Epithelial cell of esophagus (primary cell): ENCODE measurements around the gene PTK6.

ENCODE experiments used
- DNase-seq: peaks from one replicate; pipeline ENCODE4 v3.0.0; 2010; ENCODE audit warnings: low read depth
- H3K4me3 ChIP-seq: 2 replicates; pipeline ENCODE4 v1.5.1; 2011; ENCODE audit warnings: mild to moderate bottlenecking, low read length, control low read depth
- TF ChIP-seq, protein P1 (sequence below): IDR thresholded peaks from 2 replicates; pipeline ENCODE4 v1.5.1; 2011; ENCODE audit warnings: low read depth, mild to moderate bottlenecking, low read length, control low read depth, inconsistent platforms; ENCODE audit not compliant: insufficient read depth; ENCODE audit errors: missing control alignments

PTK6 gene

DNA sequence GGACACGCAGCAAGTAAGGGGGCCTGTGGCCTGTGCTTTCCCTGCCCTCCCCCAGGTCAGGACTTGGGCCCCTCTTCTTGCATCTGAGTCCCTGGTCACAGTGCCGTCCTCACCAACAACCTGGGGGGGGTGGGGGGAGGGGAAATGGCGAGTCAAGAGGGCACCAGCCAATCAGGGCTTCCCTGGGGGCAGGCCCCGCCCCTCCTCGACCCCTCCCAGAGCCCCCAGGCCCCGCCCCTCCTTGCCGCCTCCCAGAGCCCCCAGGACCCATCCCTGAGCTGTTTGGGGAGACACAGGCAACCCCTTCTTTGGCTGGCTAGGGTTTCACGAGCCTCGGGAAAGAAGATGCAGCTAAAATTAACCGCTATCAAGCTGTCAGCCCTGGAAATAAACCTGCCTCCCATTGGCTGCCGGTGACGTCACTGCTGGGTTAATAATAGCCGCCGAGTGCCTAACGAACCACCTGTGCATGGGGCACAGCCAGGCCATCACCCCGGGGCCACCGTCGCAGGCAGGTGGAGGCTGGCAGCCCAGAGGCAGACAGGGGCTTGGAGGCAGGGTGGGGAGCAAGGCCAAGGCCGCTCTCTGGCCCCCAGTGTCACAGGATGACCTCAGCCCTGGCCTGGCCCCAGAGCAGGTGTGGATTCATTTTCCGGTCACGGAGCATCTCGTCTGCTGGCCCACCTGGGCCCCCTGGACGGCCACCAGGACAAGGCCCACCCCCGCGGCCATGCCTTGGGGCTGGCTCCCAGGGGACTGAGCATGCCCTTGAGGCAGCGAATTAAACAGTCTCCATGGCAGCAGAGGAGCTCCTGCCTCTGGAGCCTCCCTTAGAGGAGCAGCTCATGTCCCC is 35.1 kb downstream of the PTK6 start:
- DNase-seq, result peak; percentile 26
- TF ChIP-seq, protein P1, sequence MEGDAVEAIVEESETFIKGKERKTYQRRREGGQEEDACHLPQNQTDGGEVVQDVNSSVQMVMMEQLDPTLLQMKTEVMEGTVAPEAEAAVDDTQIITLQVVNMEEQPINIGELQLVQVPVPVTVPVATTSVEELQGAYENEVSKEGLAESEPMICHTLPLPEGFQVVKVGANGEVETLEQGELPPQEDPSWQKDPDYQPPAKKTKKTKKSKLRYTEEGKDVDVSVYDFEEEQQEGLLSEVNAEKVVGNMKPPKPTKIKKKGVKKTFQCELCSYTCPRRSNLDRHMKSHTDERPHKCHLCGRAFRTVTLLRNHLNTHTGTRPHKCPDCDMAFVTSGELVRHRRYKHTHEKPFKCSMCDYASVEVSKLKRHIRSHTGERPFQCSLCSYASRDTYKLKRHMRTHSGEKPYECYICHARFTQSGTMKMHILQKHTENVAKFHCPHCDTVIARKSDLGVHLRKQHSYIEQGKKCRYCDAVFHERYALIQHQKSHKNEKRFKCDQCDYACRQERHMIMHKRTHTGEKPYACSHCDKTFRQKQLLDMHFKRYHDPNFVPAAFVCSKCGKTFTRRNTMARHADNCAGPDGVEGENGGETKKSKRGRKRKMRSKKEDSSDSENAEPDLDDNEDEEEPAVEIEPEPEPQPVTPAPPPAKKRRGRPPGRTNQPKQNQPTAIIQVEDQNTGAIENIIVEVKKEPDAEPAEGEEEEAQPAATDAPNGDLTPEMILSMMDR, result no peak
- H3K4me3 ChIP-seq, result no peak overlapping the region

DNA sequence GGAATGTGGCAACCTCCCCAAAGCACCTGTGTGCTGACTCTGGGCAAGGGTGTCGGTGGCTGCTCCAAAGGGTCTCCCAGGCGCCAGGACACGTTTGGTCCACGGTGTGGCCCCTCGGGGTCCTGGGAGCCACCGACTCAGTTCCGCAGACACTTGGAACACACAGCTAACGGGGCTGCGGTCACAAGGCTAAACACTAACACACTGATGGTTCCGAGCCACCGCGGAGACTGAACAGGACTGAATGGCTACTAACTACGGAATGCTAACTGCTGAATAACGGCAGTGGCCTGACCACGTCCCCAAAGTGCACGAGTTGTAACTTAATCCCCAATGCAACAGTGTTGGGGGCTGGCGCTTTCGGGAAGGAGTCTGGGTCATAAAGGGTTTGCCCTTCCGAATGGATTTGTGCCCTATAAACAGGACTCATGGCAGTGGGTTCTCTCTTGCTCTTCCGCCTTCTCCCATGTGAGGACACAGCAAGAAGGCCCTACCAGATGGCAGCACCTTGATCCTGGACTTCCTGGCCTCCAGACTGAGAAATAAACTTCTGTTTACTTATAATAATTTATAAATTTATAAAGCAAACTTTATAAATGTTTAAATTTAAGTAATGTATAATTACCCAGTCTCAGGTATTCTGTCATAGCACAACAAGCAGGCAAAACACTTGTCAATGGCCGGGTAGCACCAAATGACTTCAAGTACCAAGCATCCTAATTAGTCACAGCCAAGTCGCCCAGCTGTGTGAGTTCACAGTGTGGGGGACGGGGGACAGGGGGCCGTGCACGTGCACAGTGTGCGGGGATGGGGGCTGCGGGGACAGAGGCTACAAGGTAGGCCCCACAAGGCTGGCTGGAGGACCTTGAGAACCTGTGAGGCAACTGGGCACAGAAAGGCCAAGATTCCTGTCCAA is 36.0 kb downstream of the PTK6 start:
- no peak for DNase-seq

DNA sequence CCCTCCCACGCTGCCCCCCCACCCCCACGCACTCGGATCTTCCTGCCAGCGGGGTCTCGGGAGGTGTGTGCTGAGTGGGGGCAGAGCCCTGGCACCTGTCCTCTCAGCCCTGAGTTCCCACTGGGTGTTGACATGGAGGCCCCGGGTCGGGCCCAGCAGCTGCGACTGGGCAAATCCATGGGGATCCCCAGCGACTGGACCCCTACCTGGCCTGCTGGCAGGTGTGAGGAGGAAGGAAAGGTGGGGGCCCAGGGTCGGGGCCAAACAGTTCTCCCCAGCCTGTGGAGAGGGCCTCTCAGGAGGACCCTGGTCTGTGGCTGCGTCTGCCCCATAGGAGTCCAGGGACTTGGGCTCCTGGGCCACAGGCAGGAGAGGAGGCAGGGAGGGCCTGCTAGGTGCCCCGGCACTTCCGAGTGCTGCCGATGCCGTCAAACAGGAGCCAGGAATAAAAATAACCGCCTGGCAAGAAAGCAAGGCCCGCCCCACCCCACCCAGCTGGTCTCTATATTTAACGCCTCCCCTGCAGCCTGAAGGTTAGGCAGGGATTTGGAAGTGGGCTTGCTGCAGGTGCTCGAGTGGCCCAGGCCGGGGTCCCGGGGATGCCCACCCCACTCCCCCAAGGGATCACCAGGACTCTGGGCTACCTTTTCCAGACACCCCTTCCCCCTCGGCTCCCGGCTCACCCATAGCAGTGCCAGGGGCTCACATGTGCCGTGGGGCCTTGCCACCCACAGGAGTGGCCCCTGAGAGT is 36.9 kb downstream of the PTK6 start:
- no peak for DNase-seq
- no peak overlapping the region for H3K4me3 ChIP-seq
- TF ChIP-seq, protein P1, result no peak

More for the DNA sequence above, 36.0 kb downstream of the PTK6 start:
- TF ChIP-seq, protein P1, result no peak
- no peak overlapping the region for H3K4me3 ChIP-seq

DNA sequence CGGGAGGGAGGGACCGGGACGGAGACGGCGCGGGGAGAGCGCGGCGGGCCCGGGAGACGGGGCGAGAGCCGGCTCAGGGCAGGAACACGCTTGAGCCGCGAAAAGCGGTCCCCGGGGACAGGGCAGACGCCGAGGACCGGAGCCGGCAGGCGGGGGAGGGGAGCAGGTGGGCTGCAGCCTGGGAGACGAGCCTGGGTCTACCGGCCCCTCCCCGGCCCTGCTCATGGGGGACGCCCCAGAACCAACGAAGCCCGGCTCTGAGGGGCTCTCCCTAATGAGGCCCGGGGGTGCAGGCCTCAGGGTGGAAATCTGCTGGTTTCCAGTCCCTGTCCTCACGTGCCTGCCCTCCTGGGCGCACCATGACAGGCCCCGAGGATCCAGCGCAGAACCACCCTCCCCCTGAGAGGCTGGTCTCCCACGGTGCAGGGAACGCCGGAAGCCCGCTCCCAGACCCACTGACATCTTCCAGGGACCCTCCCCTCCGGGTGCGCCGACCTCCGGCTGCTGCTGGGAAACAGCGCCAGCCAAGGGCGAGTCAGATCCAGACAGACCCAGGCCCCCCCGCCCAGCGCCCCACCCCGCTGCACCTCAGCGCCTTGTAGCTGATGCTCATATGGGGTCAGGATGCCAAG is 37.7 kb downstream of the PTK6 start:
- TF ChIP-seq, protein P1, result no peak
- no peak for DNase-seq
- no peak overlapping the region for H3K4me3 ChIP-seq

DNA sequence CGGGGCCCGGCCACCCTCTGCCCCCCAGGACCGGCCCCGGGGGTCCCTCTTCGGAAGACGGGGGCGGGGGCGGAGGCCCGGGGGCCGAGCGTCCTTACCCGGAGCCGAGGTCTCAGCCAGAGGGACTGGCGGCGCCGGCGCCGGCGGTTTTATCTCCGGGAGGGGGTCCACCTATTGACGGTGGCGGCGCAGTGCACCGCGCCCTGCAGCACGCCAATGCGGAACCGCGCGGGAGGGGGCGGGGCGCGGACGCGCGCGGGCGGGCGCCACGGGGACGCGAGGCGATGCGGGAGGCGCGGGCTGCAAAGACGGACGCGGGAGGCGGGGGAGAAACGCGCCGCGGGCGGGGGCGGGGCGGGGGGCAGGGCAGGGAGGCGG is 38.2 kb downstream of the PTK6 start, which contains the start of gene EEF1A2:
EEF1A2 (minus strand) TSS at position 124 of the 378 bp plus-strand sequence. CDS start 1,320 bp downstream, outside the sequence.
- no peak for DNase-seq
- TF ChIP-seq, protein P1, result no peak
- no peak within 1 kb of the TSS for H3K4me3 ChIP-seq
